Measurements from ENCODE around the gene TMOD1. TPM values are rescaled to one million over a fixed set of nuclear protein-coding genes. Genes with fewer than 3 reads are reported as not detected.
"Not testable (repeated sequence)": the region's sequence is repeated elsewhere in the genome, so short reads cannot be mapped to it uniquely, and the experiment has no call there.

Gene TMOD1
- 1 to 10 TPM; 1.7 to 2.5 TPM for total RNA-seq

DNA sequence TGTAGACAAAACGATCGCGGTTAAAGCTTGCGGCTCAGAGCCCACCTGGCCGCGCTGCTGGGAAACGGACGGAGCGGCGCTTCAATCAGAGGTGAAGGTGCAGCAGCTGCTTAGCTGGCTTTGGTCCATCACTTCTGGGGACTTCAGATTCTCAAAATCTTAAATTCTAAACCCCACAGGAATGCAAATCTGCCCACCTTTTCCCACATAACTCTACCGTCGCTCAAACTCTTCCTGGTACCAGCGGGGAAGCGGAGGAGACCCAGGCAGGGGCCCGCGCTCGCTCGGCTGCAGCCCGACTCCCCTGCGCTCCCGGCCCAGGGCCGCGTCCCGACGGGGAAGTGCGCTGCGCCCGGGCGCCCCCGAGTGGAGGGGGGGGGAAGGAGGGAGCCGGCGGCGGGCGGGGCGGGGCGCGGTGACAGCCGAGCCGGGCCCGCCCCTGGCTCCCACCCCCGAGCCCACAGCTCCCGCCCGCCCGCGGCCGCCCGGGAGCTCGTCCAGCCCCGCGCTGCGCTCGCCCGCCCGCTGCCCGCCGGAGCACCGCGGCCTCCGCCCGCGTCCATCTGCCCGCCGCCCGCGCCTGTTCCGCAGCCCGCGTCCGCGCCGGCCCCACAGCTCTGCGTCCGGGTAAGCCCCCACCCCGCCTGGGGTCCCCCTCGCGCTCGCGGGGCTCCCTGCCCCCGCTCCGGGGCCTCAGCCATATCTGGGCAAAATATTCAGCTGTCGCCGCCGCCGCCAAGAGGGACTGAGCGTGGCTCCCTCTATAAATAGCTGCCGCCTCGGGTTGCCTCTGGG lies at the start of gene TMOD1:
Gene TMOD1, plus strand, starts transcription at position 490 of the 795 bp plus-strand sequence. CDS start 22,523 bp downstream, outside the sequence.
- H3K27me3 Mint-ChIP-seq = peaks cover 42% of the 10 kb centered on the region

DNA sequence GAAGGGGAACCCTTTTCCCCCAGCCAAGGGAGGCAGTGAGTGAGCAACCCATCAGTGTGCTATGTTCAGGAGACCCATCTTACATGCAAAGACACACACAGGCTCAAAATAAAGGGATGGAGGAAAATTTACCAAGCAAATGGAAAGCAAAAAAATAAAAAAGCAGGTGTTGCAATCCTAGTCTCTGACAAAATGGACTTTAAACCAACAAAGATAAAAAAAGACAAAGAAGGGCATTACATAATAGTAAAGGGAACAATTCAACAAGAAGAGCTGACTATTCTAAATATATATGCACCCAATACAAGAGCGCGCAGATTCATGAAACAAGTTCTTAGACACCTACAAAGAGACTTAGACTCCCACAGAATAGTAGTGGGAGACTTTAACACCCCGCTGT lies 47.9 kb upstream of the TMOD1 start:
- CTCF ChIA-PET; H3K4me1 Mint-ChIP-seq (ENCODE audit: low read depth); intact Hi-C loops (cut with micrococcal nuclease); H3K27ac Mint-ChIP-seq; POLR2A ChIA-PET; H3K9me3 Mint-ChIP-seq; DNase-seq; H3K4me3 Mint-ChIP-seq; H3K27me3 Mint-ChIP-seq: not testable (repeated sequence)
- H3K36me3 Mint-ChIP-seq = peaks cover 15% of the 10 kb centered on the region

More for the DNA sequence above, at the start of gene TMOD1:
- ChIA-PET POLR2A (no interaction called here), CTCF (interaction anchor here (0.7 to 3.1 kb wide), 9 partner anchors 21 to 115 kb away, joined by 3 to 18 read pairs (median 4); no protein-coding TSS in a partner anchor)
- H3K4me1 Mint-ChIP-seq (ENCODE audit: low read depth) = peaks cover 15% of the 10 kb centered on the region
- H3K27ac Mint-ChIP-seq = no peak within 1 kb of the TSS
- intact Hi-C loops (cut with micrococcal nuclease) = loop anchor here (5.0 to 10.0 kb wide), 2 partner anchors 89 to 93 kb away; partner anchors contain the start of gene TDRD7
- H3K4me3 Mint-ChIP-seq = peak within 1 kb of the TSS; percentile 65
- peak; percentile 56 for DNase-seq
- H3K9me3 Mint-ChIP-seq = no peaks in the 10 kb centered on the region
- peaks cover 9% of the 10 kb centered on the region for H3K36me3 Mint-ChIP-seq

GRCh38 chr9:97456841-97457240 lies 44.6 kb upstream of the TMOD1 start:
- H3K4me1 Mint-ChIP-seq (ENCODE audit: low read depth); H3K9me3 Mint-ChIP-seq; intact Hi-C loops (cut with micrococcal nuclease); DNase-seq; POLR2A ChIA-PET; CTCF ChIA-PET; H3K27me3 Mint-ChIP-seq; H3K27ac Mint-ChIP-seq; H3K4me3 Mint-ChIP-seq: not testable (repeated sequence)
- peaks cover 16% of the 10 kb centered on the region for H3K36me3 Mint-ChIP-seq

- peaks cover 6% of the 10 kb centered on the region for H3K36me3 Mint-ChIP-seq
- no peaks in the 10 kb centered on the region for H3K4me1 Mint-ChIP-seq (ENCODE audit: low read depth)
- ChIA-PET CTCF (interaction anchor here (0.6 to 1.9 kb wide), 3 partner anchors 9 to 157 kb away, joined by 3 to 5 read pairs (median 4); no protein-coding TSS in a partner anchor), POLR2A (no interaction called here)
- no peaks in the 10 kb centered on the region for H3K9me3 Mint-ChIP-seq
- DNase-seq = no peak
- H3K27ac Mint-ChIP-seq = no peak overlapping the region
- intact Hi-C loops (cut with micrococcal nuclease) = no loop called here
- no peak overlapping the region for H3K4me3 Mint-ChIP-seq
- H3K27me3 Mint-ChIP-seq = no peaks in the 10 kb centered on the region
Measured at GRCh38 chr9:97459326-97459725, 42.1 kb upstream of the TMOD1 start.

- DNase-seq = no peak
- intact Hi-C loops (cut with micrococcal nuclease) = no loop called here
- no peak overlapping the region for H3K27ac Mint-ChIP-seq
- POLR2A ChIA-PET = no interaction called here
- H3K4me1 Mint-ChIP-seq (ENCODE audit: low read depth) = no peaks in the 10 kb centered on the region
- H3K4me3 Mint-ChIP-seq = no peak overlapping the region
- CTCF ChIA-PET = interaction anchor here (1.6 to 2.3 kb wide), 3 partner anchors 75 to 137 kb away, joined by 4 to 8 read pairs (median 6); no protein-coding TSS in a partner anchor
- H3K9me3 Mint-ChIP-seq = no peaks in the 10 kb centered on the region
- no peaks in the 10 kb centered on the region for H3K27me3 Mint-ChIP-seq
- H3K36me3 Mint-ChIP-seq = peaks cover 4% of the 10 kb centered on the region
Measured at GRCh38 chr9:97462159-97462558, 39.3 kb upstream of the TMOD1 start.

- Mint-ChIP-seq H3K9me3 (no peaks in the 10 kb centered on the region), H3K4me3 (no peak overlapping the region), H3K36me3 (peaks cover 4% of the 10 kb centered on the region), H3K27me3 (no peaks in the 10 kb centered on the region), H3K27ac (no peak overlapping the region), H3K4me1 (ENCODE audit: low read depth) (no peaks in the 10 kb centered on the region)
- ChIA-PET POLR2A (no interaction called here), CTCF (interaction anchor here (1.6 to 2.3 kb wide), 2 partner anchors 76 to 136 kb away, joined by 4 to 6 read pairs; no protein-coding TSS in a partner anchor)
- intact Hi-C loops (cut with micrococcal nuclease) = no loop called here
- no peak for DNase-seq
Measured at GRCh38 chr9:97462914-97463313, 38.6 kb upstream of the TMOD1 start.

- CTCF ChIA-PET = interaction anchor here (0.6 to 7.6 kb wide), 22 partner anchors 10 to 377 kb away, joined by 3 to 225 read pairs (median 4); partner anchors contain the start of genes TDRD7 and TMOD1
- Mint-ChIP-seq H3K4me1 (ENCODE audit: low read depth) (no peaks in the 10 kb centered on the region), H3K4me3 (no peak overlapping the region), H3K27ac (no peak overlapping the region), H3K27me3 (no peaks in the 10 kb centered on the region), H3K9me3 (no peaks in the 10 kb centered on the region), H3K36me3 (peaks cover 8% of the 10 kb centered on the region)
- POLR2A ChIA-PET = interaction anchor here (0.9 kb wide), 1 partner anchor 130 kb away, joined by 3 read pairs; no protein-coding TSS in a partner anchor
- DNase-seq = peak; percentile 63
- intact Hi-C loops (cut with micrococcal nuclease) = loop anchor here (1.0 kb wide), 2 partner anchors 129 to 146 kb away; no protein-coding TSS in a partner anchor
Measured at GRCh38 chr9:97468658-97469448, 32.6 kb upstream of the TMOD1 start.

DNA sequence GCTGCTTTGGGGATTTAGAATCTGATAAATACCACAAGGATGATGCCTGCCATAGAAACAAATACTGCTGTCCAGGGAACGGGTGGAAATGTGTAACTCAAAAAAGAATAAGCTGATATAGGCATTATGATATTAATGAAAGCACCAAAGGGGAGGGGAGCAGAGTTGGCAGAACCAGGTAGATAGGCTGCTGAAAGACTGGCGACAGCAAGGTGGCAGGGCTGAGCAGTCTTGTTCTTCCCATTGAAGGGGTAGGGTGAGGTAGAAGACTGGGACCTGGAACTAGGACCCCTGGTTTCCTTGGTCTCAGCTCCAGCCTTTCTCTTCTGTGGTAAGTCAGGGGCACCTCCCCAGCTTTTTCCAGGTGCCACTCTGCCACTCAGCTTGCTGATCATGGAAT lies 31.4 kb upstream of the TMOD1 start:
- POLR2A ChIA-PET = no interaction called here
- H3K36me3 Mint-ChIP-seq = peaks cover 14% of the 10 kb centered on the region
- H3K27me3 Mint-ChIP-seq = no peaks in the 10 kb centered on the region
- no peak overlapping the region for H3K4me3 Mint-ChIP-seq
- no peaks in the 10 kb centered on the region for H3K4me1 Mint-ChIP-seq (ENCODE audit: low read depth)
- DNase-seq = peak; percentile 9
- H3K27ac Mint-ChIP-seq = no peak overlapping the region
- intact Hi-C loops (cut with micrococcal nuclease) = no loop called here
- CTCF ChIA-PET = interaction anchor here (1.0 to 7.6 kb wide), 9 partner anchors 12 to 145 kb away, joined by 3 to 225 read pairs (median 8); partner anchors contain the start of genes TDRD7 and TMOD1
- H3K9me3 Mint-ChIP-seq = no peaks in the 10 kb centered on the region

GRCh38 chr9:97473717-97474116 lies 27.7 kb upstream of the TMOD1 start:
- intact Hi-C loops (cut with micrococcal nuclease) = no loop called here
- H3K27ac Mint-ChIP-seq = no peak overlapping the region
- no peaks in the 10 kb centered on the region for H3K9me3 Mint-ChIP-seq
- H3K36me3 Mint-ChIP-seq = peaks cover 17% of the 10 kb centered on the region
- no peak for DNase-seq
- CTCF ChIA-PET = interaction anchor here (0.7 to 1.9 kb wide), 4 partner anchors 57 to 141 kb away, joined by 3 to 18 read pairs (median 4); no protein-coding TSS in a partner anchor
- POLR2A ChIA-PET = no interaction called here
- no peak overlapping the region for H3K4me3 Mint-ChIP-seq
- no peaks in the 10 kb centered on the region for H3K27me3 Mint-ChIP-seq
- H3K4me1 Mint-ChIP-seq (ENCODE audit: low read depth) = no peaks in the 10 kb centered on the region

DNA sequence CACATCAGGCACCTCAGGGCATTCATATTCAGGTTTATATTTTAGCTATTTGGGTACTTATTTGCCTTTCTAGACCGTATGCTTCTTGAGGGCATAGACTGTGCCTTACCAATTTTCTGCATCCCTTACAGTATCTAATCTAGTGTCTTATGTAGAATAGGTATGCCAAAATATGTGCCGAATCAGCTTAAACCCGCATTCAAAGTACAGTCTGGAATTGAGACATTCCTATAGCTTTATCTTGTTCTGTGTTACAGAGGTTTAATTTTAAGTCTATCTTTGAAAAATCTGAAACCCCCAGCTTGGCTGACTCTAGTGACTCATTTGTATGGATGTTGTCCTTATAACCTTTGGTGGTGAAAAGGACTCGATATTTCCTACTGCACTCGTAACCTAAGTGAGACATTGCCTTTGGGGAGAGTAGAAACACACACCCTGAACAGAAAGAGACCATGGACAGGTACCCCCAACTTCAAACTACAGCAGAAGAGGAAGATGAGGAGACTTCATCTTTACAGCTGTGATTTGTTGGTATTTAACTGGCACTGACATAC lies 27.0 kb upstream of the TMOD1 start:
- ChIA-PET POLR2A (no interaction called here), CTCF (interaction anchor here (1.9 kb wide), 1 partner anchor 124 kb away, joined by 18 read pairs; no protein-coding TSS in a partner anchor)
- no peaks in the 10 kb centered on the region for H3K9me3 Mint-ChIP-seq
- no peaks in the 10 kb centered on the region for H3K4me1 Mint-ChIP-seq (ENCODE audit: low read depth)
- H3K27ac Mint-ChIP-seq = no peak overlapping the region
- DNase-seq = no peak
- H3K4me3 Mint-ChIP-seq = no peak overlapping the region
- peaks cover 20% of the 10 kb centered on the region for H3K36me3 Mint-ChIP-seq
- no peaks in the 10 kb centered on the region for H3K27me3 Mint-ChIP-seq
- intact Hi-C loops (cut with micrococcal nuclease) = no loop called here

DNA sequence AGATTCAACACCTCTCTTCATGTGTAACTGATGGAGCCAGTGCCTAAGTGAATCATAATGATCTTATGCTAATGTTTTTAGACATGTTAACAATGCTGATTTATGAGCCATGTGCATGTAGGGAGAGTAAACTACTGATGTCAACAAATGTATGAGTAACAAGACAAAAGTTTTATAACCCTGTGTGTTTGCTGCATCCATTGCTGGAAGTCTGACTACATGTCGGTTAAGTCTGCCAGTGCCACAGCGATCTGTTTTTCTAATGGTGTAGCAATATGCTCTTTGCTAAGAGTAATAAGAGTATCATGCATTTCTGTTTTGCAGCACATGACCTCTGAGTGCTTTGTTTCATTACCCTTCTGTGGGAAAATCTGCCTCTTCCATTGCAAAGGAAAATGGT lies 26.4 kb upstream of the TMOD1 start:
- ChIA-PET POLR2A (no interaction called here), CTCF (interaction anchor here (1.9 kb wide), 1 partner anchor 123 kb away, joined by 18 read pairs; no protein-coding TSS in a partner anchor)
- intact Hi-C loops (cut with micrococcal nuclease) = no loop called here
- no peaks in the 10 kb centered on the region for H3K27me3 Mint-ChIP-seq
- H3K4me3 Mint-ChIP-seq = no peak overlapping the region
- H3K27ac Mint-ChIP-seq = no peak overlapping the region
- no peaks in the 10 kb centered on the region for H3K4me1 Mint-ChIP-seq (ENCODE audit: low read depth)
- peaks cover 24% of the 10 kb centered on the region for H3K36me3 Mint-ChIP-seq
- DNase-seq = no peak
- no peaks in the 10 kb centered on the region for H3K9me3 Mint-ChIP-seq

Data from activated CD4-positive, alpha-beta memory T cell treated with anti-CD3 and anti-CD28 coated beads for 36 hours (primary cell).